GM18870 (cell line): ENCODE data around the gene TPRX2.
"Not testable (repeated sequence)": the region's sequence is repeated elsewhere in the genome, so short reads cannot be mapped to it uniquely, and the experiment has no call there.

Experiments used
- ATAC-seq: cut with Tn5 transposase; IDR thresholded peaks from one replicate; pipeline ENCODE4 v1.9.1; 2021; ENCODE audit warnings: moderate library complexity; ENCODE audit not compliant: unreplicated experiment

TPRX2 gene

GRCh38 chr19:47860602-47861297 is 1.7 kb downstream of the TPRX2 start:
- no peak for ATAC-seq

- no peak for ATAC-seq
These were observed 2.6 kb downstream of the TPRX2 start for GRCh38 chr19:47861630-47862029.

GRCh38 chr19:47863514-47863936 is 4.5 kb downstream of the TPRX2 start:
- no peak for ATAC-seq

- ATAC-seq = no peak
These were observed 6.1 kb downstream of the TPRX2 start for GRCh38 chr19:47865166-47865565.

- ATAC-seq = no peak
These were observed 19.9 kb downstream of the TPRX2 start for GRCh38 chr19:47878906-47879305.

- not testable (repeated sequence) for ATAC-seq
These were observed 20.4 kb downstream of the TPRX2 start for GRCh38 chr19:47879385-47879784.

GRCh38 chr19:47881757-47882156 is 22.7 kb downstream of the TPRX2 start:
- ATAC-seq = no peak

GRCh38 chr19:47882890-47883289 is 23.9 kb downstream of the TPRX2 start:
- no peak for ATAC-seq

GRCh38 chr19:47885067-47885463 is 26.0 kb downstream of the TPRX2 start:
- ATAC-seq = no peak

- ATAC-seq = no peak
These were observed 27.1 kb downstream of the TPRX2 start, which contains the start of gene SULT2A1 for GRCh38 chr19:47886010-47886559. SULT2A1 (minus strand) TSS chr19:47886315; CDS start chr19:47886257, 58 bp downstream.

GRCh38 chr19:47890865-47891621 is 32.0 kb downstream of the TPRX2 start:
- no peak for ATAC-seq

GRCh38 chr19:47891622-47891922 is 32.5 kb downstream of the TPRX2 start:
- no peak for ATAC-seq

- no peak for ATAC-seq
These were observed 33.1 kb downstream of the TPRX2 start for GRCh38 chr19:47891923-47892666.

- no peak for ATAC-seq
These were observed 36.2 kb downstream of the TPRX2 start for GRCh38 chr19:47895165-47895782.

- ATAC-seq = no peak
These were observed 37.0 kb downstream of the TPRX2 start for GRCh38 chr19:47896019-47896418.

- ATAC-seq = no peak
These were observed 37.7 kb downstream of the TPRX2 start for GRCh38 chr19:47896773-47897172.

- no peak for ATAC-seq
These were observed 38.8 kb downstream of the TPRX2 start for GRCh38 chr19:47897861-47898260.

- ATAC-seq = no peak
These were observed 40.3 kb downstream of the TPRX2 start for GRCh38 chr19:47899335-47899734.

- ATAC-seq = no peak
These were observed 42.3 kb downstream of the TPRX2 start for GRCh38 chr19:47901370-47901769.

GRCh38 chr19:47909350-47909749 is 50.3 kb downstream of the TPRX2 start:
- ATAC-seq = not testable (repeated sequence)

- not testable (repeated sequence) for ATAC-seq
These were observed 51.2 kb downstream of the TPRX2 start for GRCh38 chr19:47910191-47910590.
